SK-N-DZ (cell line): Measurements from ENCODE around the gene TPGS1.

Experiments
- DNase-seq: peaks from one replicate; pipeline ENCODE4 v3.0.0-alpha.2; 2015; ENCODE audit warnings: low spot score

The TPGS1 gene

GRCh38 chr19:538641-539428 lies 31.5 kb downstream of the TPGS1 start:
- no peak for DNase-seq

GRCh38 chr19:539429-540030 lies 32.2 kb downstream of the TPGS1 start:
- no peak for DNase-seq

DNA sequence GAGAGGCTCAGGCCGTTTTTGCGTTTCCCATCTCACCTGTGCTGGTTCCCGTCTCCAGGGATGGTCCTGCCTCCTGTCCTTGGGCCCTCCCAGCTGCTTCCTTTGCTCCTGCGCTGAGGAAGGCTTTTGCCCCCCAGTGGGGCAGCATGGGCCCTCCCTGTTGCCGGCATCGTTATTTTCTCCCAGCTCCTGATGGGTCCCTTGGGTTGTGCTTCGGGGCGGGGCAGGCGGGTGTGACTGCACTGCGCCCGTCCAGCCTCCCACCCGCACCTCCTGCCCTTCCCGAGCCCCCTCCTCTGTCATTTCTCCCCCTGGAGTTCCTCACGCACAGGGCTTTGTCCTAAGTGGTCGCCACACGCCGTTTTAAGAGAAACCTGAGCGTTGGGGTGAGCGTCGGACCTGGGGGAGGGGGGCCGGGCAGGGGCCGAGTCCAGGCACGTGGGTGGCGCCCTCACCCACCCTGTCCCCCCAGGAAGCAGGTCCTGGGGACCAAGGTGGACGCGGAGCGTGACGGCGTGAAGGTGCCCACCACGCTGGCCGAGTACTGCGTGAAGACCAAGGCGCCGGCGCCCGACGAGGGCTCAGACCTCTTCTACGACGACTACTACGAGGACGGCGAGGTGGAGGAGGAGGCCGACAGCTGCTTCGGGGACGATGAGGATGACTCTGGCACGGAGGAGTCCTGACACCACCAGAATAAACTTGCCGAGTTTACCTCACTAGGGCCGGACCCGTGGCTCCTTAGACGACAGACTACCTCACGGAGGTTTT lies 33.8 kb downstream of the TPGS1 start:
- no peak for DNase-seq

DNA sequence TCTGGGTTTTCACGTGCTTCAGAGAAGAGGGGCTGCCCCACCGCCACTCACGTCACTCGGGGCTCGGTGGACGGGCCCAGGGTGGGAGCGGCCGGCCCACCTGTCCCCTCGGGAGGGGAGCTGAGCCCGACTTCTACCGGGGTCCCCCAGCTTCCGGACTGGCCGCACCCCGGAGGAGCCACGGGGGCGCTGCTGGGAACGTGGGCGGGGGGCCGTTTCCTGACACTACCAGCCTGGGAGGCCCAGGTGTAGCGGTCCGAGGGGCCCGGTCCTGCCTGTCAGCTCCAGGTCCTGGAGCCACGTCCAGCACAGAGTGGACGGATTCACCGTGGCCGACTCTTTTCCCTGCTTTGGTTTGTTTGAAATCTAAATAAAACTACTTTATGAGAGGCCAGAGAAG lies 34.4 kb downstream of the TPGS1 start:
- DNase-seq, result no peak

DNA sequence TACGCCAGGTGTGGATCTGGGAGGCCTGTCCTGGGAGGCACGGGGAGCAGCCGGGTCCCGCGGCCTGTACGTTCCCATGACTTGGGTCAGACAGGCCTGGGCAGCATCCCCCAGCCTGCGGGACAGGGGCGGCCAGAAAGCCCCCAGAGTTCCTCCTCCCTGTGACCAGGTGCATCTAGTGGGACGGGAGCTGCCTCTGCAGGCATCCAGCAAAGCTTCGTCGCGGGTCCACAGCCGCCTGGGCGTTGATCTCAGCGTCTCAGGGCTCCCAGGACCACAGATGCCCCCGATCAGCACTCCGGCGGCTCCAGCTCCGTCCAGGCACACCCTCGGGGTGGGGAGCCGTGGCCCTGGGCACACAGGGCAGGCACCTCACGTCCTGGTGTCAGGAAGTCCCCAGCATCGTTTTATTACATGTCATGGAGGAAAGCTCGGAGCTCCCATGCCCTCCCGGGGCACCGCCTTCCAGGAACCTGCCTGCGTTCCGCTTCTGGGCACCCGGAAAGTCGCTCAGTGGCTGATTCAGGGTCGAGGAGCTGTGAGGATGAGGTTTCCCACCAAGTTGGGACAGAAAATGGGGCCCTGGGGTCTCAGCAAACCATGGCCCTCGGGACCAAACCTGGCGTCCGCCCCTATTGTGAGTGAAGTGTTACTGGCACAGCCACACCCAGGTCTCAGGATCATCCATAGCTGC lies 35.0 kb downstream of the TPGS1 start:
- DNase-seq, result no peak

DNA sequence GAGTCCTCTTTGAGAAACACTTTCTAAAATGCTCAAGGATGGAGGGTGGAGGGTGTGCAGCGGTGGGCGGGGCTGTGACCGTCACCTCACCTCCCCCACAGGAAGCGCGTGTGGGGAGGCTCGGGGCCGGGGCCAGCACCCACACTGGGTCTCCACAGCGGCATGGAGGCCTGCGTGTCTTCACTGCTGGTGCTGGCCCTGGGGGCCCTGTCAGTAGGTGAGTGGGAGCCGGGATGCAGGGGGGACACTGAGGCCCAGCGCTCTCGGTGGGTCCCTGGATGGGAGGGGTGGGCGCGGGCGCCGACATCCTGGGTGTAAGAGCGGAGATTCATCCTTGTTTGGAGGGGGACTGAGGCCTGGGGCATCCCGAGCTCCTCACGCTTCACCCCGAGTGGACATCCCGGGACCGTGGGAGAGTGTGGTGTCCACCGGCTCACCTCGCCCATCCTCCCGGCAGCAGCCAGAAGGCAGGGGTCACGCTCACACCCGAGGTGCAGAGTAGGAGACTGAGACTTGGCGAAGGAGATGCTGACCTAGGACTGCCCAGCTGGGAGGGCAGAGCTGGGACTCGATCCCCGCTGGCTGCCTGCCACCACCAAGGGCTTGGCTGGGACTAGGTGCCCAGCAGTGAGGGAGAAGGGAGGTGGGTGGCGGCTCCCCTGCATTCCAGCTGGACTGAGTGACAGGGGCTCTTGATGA lies 36.8 kb downstream of the TPGS1 start, which contains the start of gene GZMM:
GZMM (plus strand) TSS at position 144 of the 699 bp plus-strand sequence; CDS start at position 163, 19 bp downstream.
- no peak for DNase-seq

GRCh38 chr19:547117-547516 lies 39.8 kb downstream of the TPGS1 start:
- no peak for DNase-seq

DNA sequence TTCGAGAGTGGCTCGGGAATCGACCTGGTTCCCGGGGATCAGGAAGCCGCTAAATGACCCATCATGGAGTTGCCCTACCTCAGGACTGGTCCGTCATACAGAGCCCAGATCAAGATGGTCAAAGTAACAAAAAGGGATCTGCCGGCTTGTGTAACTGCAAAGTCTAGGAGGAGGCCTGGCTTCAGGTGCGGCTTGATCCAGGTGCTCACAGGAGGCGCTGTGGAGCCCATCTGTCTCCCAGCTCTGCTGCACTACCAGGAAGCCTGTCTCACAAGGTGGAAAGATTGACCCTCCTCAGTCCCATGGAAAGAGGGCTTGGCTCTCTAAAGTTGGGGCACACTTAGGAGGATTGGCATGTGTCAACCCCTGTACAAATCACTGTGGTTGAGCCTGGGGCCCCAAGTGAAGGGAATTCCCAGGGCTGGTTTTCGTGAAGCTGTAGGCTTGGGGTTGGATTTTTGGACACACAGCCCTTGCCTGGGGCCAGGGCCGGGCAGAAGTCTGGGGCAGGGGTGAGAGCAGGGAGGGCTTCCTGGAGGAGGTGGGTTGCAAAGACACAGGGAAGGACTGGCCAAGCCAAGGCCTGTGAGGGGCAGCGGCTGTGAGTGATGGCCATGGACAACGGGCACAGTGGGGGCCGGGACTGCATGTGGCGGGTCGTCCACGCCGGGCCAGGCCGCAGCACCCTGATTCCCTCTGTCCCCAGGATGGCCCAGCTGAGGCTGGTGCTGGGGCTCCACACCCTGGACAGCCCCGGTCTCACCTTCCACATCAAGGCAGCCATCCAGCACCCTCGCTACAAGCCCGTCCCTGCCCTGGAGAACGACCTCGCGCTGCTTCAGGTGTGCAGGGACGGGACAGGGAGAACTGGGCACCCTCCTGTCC lies 40.8 kb downstream of the TPGS1 start:
- no peak for DNase-seq

GRCh38 chr19:548886-549830 lies 41.9 kb downstream of the TPGS1 start:
- no peak for DNase-seq

DNA sequence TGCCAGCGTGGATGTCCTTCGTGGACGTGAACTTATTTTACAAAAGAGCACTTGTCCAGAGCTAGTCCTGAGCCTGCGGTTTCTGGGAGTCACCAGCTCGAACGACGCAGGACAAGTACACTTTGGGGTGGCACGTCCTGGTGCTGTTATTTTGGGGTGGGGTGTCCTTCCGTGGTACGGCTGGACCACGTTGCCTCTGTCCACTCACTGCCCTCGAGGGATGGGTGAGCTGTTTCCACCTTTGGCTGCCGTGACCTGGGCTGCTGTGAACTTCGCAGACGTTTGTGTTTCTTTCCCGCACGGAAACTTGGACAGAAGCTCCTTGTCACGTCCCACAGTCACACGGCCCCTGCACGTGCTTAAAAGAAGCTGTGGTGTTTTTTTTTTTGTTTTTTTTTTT lies 47.5 kb downstream of the TPGS1 start:
- no peak for DNase-seq

- no peak for DNase-seq
Measured at GRCh38 chr19:555474-555808, 48.1 kb downstream of the TPGS1 start.

DNA sequence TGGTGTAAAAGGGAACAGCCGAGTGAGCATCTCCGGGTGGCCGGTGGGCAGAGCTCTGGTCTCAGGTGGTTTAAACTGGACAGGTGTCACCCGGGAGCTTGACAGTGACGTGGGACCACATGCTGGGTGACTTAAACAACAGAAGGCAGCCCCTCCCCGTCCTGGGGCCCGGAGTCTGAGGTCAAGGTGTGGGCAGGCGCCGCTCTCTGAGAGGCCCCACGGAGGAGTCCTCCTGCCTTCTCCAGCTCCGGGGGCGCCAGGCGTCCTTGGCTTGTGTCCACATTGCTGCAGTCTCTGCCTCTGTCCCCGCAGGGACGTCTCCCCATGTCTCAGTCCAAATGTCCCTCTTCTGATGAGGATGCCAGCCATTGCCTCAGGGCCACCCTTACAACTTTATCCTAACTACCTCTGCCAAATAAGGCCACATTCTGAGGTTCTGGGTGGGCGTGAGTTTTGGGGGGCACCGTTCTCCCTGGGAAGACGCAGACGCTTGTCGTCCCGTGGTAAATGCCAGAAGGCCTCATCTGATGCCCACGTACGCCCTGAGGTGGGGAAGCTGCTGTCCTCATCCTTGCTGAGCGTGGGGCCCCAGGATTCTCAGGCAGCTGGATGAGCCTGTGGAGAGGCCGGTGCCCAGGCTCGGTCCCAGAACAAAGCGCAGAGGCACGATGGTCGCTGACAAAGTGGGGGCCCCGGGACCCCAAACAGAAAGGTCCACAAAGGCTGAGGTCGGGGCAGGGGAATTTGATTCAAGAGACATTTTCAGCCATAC lies 49.5 kb downstream of the TPGS1 start:
- no peak for DNase-seq

DNA sequence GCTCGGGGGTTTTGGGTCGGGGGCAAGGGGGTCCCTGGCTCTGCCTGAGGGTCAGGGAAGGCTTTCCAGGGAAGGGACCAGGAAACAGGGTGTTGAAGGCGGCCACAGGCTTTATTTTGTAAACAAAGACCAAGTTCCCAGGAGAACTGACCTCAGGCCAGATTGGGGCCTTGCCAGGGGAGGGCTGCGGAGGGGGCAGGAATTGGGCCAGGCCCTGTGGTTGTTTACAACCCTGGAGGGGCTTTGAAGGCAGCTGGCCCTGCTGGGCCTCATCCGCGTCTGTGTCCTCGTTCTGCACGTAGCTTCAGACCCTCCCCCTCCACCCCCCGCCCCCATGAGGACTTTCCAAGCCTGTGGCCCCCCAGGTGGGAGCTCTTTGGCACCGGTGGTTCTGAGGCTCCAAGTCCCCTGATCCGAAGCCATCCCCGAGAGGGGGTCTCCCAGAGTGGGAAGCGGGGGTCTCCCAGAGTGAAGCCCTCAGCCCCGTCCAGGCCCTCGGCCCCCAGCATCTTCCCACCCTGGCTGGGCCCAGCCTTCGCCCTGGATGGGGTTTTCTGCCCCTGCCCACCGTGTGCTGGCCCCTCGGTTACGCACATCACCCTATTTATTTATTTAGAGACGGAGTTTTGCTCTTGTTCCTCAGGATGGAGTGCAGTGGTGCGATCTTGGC lies 51.6 kb downstream of the TPGS1 start:
- DNase-seq, result no peak

GRCh38 chr19:560121-560520 lies 52.8 kb downstream of the TPGS1 start:
- no peak for DNase-seq

DNA sequence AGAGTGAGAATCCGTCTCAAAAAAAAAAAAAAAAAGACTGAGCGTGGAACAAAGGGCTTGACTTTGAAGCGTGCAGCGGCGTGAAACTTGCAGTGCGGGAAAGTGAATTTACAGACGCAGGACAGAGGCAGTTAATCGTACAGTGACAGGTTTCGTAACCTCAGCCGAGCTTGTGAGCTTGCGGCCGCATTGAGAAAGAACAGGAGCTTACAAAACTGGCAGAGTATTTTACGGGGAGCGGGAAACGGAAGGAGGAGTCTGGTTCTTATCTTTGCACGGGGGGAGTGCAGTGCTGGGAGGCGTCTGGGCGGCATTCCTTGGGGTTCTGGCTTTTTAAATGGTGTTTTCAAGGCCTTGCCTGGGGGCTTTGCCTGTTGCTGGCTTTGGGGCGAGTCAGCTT lies 59.1 kb downstream of the TPGS1 start:
- DNase-seq, result peak; percentile 92

DNA sequence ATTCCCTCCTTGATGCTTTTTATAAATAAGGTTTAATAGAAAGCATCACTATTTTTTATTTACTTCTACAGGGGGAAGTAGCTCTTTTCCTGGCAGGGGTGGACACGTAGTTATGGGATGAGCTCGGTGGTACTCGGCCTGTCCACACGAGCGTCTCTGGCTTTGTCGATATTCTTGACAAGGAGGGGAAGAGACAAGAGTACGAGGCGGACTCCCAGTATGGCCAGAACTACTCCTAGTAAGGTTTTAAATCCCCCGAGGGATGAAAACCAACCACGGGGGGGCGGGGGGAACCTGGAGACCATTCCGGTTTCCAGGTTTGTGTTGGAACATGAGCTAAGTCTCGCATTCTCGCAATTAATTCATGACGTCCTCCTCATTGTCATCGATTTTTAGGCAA lies 59.5 kb downstream of the TPGS1 start:
- DNase-seq, result no peak

- DNase-seq, result no peak
Measured at GRCh38 chr19:567296-567900, 60.1 kb downstream of the TPGS1 start.
